ENCODE measurements around the gene ZNF777. TPM values are rescaled to one million over a fixed set of nuclear protein-coding genes. Genes with fewer than 3 reads are reported as not detected.
"Not testable (repeated sequence)": the region's sequence is repeated elsewhere in the genome, so short reads cannot be mapped to it uniquely, and the experiment has no call there.

Gene ZNF777
- total RNA-seq, 1 donor = 6.0 TPM

DNA sequence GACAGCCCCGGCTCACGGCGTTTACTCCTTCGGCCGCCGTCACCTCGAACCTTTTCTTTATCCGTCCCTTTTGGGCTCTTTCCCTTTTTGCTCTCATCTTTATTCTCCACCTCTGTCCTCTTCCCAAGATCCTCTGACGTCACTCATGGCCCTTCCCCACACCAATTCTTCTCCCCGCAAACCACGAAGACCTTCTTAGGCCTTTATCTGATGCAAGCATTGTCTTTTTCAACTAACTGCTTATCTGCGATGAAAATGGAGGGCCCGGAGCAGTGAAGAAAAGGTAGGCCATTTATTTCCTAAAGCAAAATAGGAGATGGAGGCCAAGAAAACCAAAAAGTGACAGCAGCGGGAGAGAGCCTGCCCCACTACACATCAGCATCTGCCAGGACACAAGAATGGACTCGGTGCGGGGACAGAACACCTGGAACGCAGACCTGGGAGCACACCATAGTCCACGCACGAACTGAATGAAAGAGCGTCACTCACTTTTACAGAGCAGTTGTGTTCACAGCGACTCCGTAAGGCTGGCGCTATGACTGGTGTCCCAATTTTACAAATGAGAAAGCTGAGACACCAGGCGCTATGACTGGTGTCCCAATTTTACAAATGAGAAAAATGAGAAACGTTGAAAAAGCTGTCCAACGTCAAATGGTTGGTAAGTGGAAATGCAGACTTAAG is 45.3 kb downstream of the ZNF777 start:
- TF ChIP-seq, protein P1, sequence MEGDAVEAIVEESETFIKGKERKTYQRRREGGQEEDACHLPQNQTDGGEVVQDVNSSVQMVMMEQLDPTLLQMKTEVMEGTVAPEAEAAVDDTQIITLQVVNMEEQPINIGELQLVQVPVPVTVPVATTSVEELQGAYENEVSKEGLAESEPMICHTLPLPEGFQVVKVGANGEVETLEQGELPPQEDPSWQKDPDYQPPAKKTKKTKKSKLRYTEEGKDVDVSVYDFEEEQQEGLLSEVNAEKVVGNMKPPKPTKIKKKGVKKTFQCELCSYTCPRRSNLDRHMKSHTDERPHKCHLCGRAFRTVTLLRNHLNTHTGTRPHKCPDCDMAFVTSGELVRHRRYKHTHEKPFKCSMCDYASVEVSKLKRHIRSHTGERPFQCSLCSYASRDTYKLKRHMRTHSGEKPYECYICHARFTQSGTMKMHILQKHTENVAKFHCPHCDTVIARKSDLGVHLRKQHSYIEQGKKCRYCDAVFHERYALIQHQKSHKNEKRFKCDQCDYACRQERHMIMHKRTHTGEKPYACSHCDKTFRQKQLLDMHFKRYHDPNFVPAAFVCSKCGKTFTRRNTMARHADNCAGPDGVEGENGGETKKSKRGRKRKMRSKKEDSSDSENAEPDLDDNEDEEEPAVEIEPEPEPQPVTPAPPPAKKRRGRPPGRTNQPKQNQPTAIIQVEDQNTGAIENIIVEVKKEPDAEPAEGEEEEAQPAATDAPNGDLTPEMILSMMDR (IDR thresholded peaks at IDR 0.05; ENCODE audit: insufficient read depth, low read depth, low read length) = no peak
- peak; percentile 30 for DNase-seq (ENCODE audit: low read depth)
- peak overlapping the region; percentile 44 for H3K4me3 ChIP-seq (ENCODE audit: low read depth, low read length)

DNA sequence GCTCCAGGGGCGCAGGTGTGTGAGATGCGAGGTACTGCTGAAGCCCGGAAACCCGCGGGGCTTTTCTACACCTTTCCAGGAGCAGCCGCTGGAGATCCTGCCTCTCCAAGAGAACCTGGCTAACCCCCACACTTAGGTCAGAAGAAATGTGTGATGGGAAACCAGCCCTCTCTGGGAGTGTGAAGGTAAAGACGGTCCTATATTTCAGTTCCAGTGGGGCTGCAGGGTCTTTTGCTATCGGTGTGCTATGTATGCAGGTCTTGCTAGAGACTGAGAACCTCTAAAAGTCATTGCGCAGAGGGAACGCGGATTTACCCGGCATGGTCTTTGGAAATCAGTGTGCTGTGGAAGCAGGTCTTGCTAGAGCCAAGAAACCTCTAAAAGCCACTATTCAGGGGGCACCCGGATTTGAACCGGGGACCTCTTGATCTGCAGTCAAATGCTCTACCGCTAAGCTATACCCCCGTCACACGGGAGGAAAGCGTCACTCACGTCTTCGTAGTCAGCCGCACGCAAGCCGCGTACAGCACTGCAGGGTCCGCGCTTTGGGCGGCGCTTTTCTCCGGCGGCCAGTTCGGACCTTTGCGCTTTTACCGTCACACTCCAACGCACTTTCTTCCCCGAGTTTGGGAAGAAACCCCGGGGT is 46.0 kb downstream of the ZNF777 start:
- TF ChIP-seq, protein P1 (IDR thresholded peaks at IDR 0.05; ENCODE audit: insufficient read depth, low read depth, low read length) = no peak
- peak; percentile 65 for DNase-seq (ENCODE audit: low read depth)
- H3K4me3 ChIP-seq (ENCODE audit: low read depth, low read length) = peak overlapping the region; percentile 44

DNA sequence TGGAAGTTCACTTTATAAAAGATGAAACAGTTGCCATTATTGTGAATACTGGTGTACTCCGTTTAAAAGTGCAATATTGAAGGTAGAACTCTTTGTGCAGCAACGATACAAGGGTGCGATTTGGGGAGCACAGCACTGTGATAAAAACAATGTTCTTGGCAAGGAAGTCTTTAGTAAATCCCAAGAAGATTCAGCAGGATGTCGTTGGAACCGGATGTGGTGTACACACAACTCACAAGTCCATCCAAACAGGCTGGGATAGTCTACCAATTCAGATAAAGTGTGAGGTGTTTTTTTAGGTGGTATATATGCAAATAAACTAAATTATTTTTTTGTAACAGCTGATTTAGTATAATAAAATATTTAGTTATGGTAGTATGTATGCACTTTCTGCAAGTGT is 46.7 kb downstream of the ZNF777 start:
- TF ChIP-seq, protein P1 (IDR thresholded peaks at IDR 0.05; ENCODE audit: insufficient read depth, low read depth, low read length) = no peak
- DNase-seq (ENCODE audit: low read depth) = no peak
- no peak overlapping the region for H3K4me3 ChIP-seq (ENCODE audit: low read depth, low read length)

DNA sequence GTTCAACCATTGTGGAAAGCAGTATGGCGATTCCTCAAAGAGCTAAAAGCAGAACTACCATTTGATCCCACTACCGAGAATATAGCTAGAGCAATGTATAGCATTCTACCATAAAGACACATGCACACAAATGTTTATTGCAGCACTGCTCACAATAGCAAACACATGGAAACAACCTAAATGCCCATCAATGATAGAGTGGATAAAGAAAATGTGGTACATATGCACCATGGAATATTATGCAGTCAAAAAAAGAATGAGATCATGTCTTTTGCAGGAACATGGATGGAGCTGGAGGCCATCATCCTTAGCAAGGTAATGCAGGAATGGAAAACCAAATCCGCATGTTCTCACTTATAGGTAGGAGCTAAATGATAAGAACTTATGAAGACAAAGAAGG is 47.8 kb downstream of the ZNF777 start:
- not testable (repeated sequence) for H3K4me3 ChIP-seq (ENCODE audit: low read depth, low read length); DNase-seq (ENCODE audit: low read depth)

DNA sequence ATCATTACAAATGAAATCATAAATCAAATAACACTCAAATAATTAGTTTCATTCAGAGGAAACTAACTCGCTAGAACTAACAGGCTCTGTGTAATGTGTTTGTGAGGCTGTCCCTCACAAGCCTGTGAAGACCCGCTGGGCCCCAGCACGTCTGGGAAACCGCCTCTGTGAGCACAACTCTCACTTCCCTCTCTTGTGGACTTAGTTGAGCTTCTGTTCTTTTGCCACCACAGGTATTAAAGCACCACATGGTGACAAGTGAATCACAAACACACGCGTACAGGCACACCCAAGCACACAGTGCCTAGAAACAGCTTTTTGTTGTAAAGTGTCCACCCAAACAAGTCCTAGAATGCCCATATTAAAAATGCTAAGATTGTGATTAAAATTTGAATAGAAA is 51.0 kb downstream of the ZNF777 start:
- TF ChIP-seq, protein P1 (IDR thresholded peaks at IDR 0.05; ENCODE audit: insufficient read depth, low read depth, low read length) = no peak
- no peak for DNase-seq (ENCODE audit: low read depth)
- no peak overlapping the region for H3K4me3 ChIP-seq (ENCODE audit: low read depth, low read length)

DNA sequence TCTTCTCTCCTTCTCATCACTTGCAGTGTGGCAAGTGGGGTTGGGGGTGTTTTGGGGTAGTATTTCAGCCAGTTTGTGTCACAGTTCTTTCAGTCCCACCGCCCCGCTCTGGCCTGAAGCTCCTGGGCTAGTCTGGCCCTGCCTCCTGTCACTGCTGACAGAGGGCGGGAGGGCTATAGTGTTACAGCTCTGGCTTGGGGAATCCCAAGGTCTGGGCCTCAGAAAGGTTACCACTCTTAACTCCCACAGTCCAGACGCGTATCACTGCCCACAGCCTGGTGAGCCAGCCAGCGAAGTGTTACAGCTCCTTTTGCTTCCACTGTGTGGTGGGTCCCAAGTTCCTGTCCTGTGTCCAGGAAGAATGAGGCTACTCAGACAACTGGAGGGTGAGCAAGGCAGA is 56.0 kb downstream of the ZNF777 start:
- no peak for DNase-seq (ENCODE audit: low read depth)
- TF ChIP-seq, protein P1 (IDR thresholded peaks at IDR 0.05; ENCODE audit: insufficient read depth, low read depth, low read length) = no peak
- no peak overlapping the region for H3K4me3 ChIP-seq (ENCODE audit: low read depth, low read length)

DNA sequence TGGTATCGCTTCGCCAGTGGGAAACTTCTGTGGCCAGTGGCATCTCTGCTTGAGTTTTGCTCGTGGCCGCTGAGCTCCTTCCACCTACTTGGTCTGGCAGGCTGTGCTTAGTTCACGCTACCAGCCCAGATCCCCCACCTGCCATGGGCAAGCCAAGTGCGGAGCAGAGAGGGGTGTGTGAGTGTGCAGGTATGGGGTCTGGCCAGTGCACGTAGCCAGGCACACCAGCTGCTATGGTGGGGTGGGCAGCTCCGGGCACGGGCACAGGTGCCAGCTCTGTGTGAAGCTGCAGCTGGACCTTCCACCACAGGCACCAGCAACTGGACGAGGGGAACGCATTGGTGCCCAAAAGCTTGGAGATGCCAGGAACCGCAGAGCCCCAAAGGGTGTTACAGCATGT is 56.5 kb downstream of the ZNF777 start:
- H3K4me3 ChIP-seq (ENCODE audit: low read depth, low read length) = no peak overlapping the region
- no peak for DNase-seq (ENCODE audit: low read depth)
- TF ChIP-seq, protein P1 (IDR thresholded peaks at IDR 0.05; ENCODE audit: insufficient read depth, low read depth, low read length) = no peak
